Endothelial cell of umbilical vein (primary cell): ENCODE data around the gene NXPE1. TPM values are rescaled to one million over a fixed set of nuclear protein-coding genes. Genes with fewer than 3 reads are reported as not detected.

ENCODE experiments used
- BruUV-seq: library from RNA; stranded (reverse); fragments of 400-500 nt; replicated peaks from 2 replicates; lab custom pipeline; 2021; lab: Mats Ljungman, UMichigan
- CTCF ChIA-PET: fragments of 300-600, 350-600 bp; sonication (Branson Sonifier 250); formaldehyde crosslinking; loops from one replicate; lab custom pipeline; 2021; ENCODE audit warnings: antibody characterized with exemption, inconsistent platforms; lab: Charles Lee
- POLR2A ChIA-PET: fragments of 300-600, 350-600 bp; sonication (Branson Sonifier 250); formaldehyde crosslinking; loops from one replicate; lab custom pipeline; 2021; ENCODE audit warnings: antibody characterized with exemption, inconsistent platforms; lab: Charles Lee
- DNase-seq: peaks from one replicate; pipeline ENCODE4 v3.0.0-alpha.2; 2011; ENCODE audit warnings: low read depth, low spot score
- FAIRE-seq: peaks from 2 replicates; lab custom pipeline; 2011; peaks lifted over from hg19 to GRCh38; lab: Jason Lieb, UNC
- H2AFZ ChIP-seq: 2 replicates; pipeline ENCODE4 v1.6.0; 2012; ENCODE audit warnings: low read depth, low read length, control low read depth, inconsistent platforms
- H3K27ac ChIP-seq: 2 replicates; pipeline ENCODE4 v1.5.1; 2011; ENCODE audit warnings: low read depth, mild to moderate bottlenecking, control low read depth, low read length, moderate library complexity; ENCODE audit not compliant: insufficient read depth
- H3K27me3 ChIP-seq, 2 experiments: 2 replicates each; pipeline versions ENCODE4 v1.6.0 to v1.6.1; 2011; ENCODE audit warnings: low read length in 2 of 2, mixed read lengths in 1 of 2; ENCODE audit not compliant: control insufficient read depth in 2 of 2, insufficient read depth in 2 of 2
- H3K36me3 ChIP-seq, 2 experiments: 2 replicates in 1 of 2; 3 replicates in 1 of 2; pipeline ENCODE4 v1.5.1; 2011; ENCODE audit warnings: low read length in 2 of 2, mild to moderate bottlenecking in 1 of 2, moderate library complexity in 1 of 2; ENCODE audit not compliant: control insufficient read depth in 2 of 2, insufficient read depth in 2 of 2; ENCODE audit errors: extremely low read depth in 1 of 2
- H3K4me1 ChIP-seq: 3 replicates; pipeline ENCODE4 v1.5.1; 2011; ENCODE audit warnings: mild to moderate bottlenecking, low read length; ENCODE audit not compliant: control insufficient read depth, insufficient read depth; ENCODE audit errors: extremely low read depth
- H3K4me2 ChIP-seq: 2 replicates; pipeline ENCODE4 v1.6.1; 2011; ENCODE audit warnings: low read length, control low read depth, mixed read lengths; ENCODE audit not compliant: insufficient read depth
- H3K4me3 ChIP-seq, 3 experiments: fragments of 200-600 bp in 1 of 3; sonication (generic), shearing (Covaris generic) in 1 of 3; replicated peaks in 1 of 3; 2 replicates each; pipeline ENCODE4 v1.5.1; 2011 to 2016; ENCODE audit warnings: control low read depth in 3 of 3, low read length in 3 of 3, mild to moderate bottlenecking in 2 of 3, inconsistent platforms in 1 of 3, low read depth in 1 of 3, moderate library complexity in 1 of 3; ENCODE audit not compliant: insufficient read depth in 1 of 3
- H3K79me2 ChIP-seq: 2 replicates; pipeline ENCODE4 v1.6.0; 2012; ENCODE audit warnings: low read length, inconsistent platforms; ENCODE audit not compliant: control insufficient read depth, insufficient read depth
- H3K9ac ChIP-seq: replicated peaks from 2 replicates; pipeline ENCODE3; 2011; ENCODE audit warnings: low read length, control low read depth; ENCODE audit not compliant: insufficient read depth; ENCODE audit errors: extremely low read depth
- H3K9me1 ChIP-seq: replicated peaks from 3 replicates; pipeline ENCODE4 v1.6.0; 2011; ENCODE audit warnings: mild to moderate bottlenecking, low read length; ENCODE audit not compliant: control insufficient read depth, insufficient read depth; ENCODE audit errors: extremely low read depth
- H3K9me3 ChIP-seq: replicated peaks from 2 replicates; pipeline ENCODE4 v1.5.1; 2012; ENCODE audit warnings: low read length, inconsistent platforms; ENCODE audit not compliant: control insufficient read depth, insufficient read depth
- H4K20me1 ChIP-seq: replicated peaks from 2 replicates; pipeline ENCODE3; 2011; ENCODE audit warnings: mild to moderate bottlenecking, low read length; ENCODE audit not compliant: control insufficient read depth, insufficient read depth; ENCODE audit errors: extremely low read depth
- CTCF ChIP-seq, 2 donors: IDR thresholded peaks; 1 replicate in 1 of 2; 2 replicates in 1 of 2; pipeline ENCODE4 v1.5.1; 2011; ENCODE audit warnings: low read length in 2 of 2, mild to moderate bottlenecking in 2 of 2, moderate library complexity in 2 of 2, control low read depth in 1 of 2, inconsistent platforms in 1 of 2, low read depth in 1 of 2; ENCODE audit not compliant: insufficient read depth in 1 of 2; ENCODE audit errors: extremely low read depth in 1 of 2
- FOS ChIP-seq: IDR thresholded peaks from 2 replicates; pipeline ENCODE4 v1.6.1; 2011; ENCODE audit warnings: mild to moderate bottlenecking, low read length, moderate library complexity, borderline replicate concordance; ENCODE audit not compliant: insufficient read depth
- GATA2 ChIP-seq: IDR thresholded peaks from 2 replicates; pipeline ENCODE4 v1.7.0; 2011; ENCODE audit warnings: low read depth, mild to moderate bottlenecking, moderate library complexity, mixed read lengths, low read length; ENCODE audit not compliant: insufficient read length, insufficient read depth
- POLR2A ChIP-seq: IDR thresholded peaks from 2 replicates; pipeline ENCODE4 v1.6.1; 2012; ENCODE audit warnings: low read depth, mild to moderate bottlenecking, control low read depth, low read length
- dilution Hi-C: fragments of 300-500 bp; cut with MboI; formaldehyde crosslinking; loops from one replicate; pipeline ENCODE4 v1.15.0; 2019; ENCODE audit warnings: low sequenced_read_pairs; ENCODE audit not compliant: extremely low pct_ligation_motif_present
- intact Hi-C: fragments of 100-400 bp; cut with micrococcal nuclease; formaldehyde crosslinking; loops from one replicate; pipeline ENCODE4 v1.10.0; 2022
- polyA plus RNA-seq, 4 experiments: library from polyadenylated mRNA; depleted of rRNA in 3 of 4; stranded (reverse) in 3 of 4; unstranded in 1 of 4; fragments of >200 nt; gene quantifications; 2 replicates each; pipeline versions ENCODE4 v1.2.1 to v1.2.3, GENCODE V29; 2011 to 2012; ENCODE audit warnings: missing spikeins in 1 of 4
- total RNA-seq: library from RNA; stranded (reverse); gene quantifications from 2 replicates; pipeline ENCODE4 v1.2.3, GENCODE V29; 2021
- TF ChIP-seq, protein P1 (sequence below): IDR thresholded peaks from 2 replicates; pipeline ENCODE4 v1.6.1; 2011; ENCODE audit not compliant: insufficient read depth, insufficient read length

NXPE1 gene
- total and polyA plus RNA-seq, 2 donors (not counting 3 experiments of a cell fraction or from before 2014, with no cell fraction given), result not detected

DNA sequence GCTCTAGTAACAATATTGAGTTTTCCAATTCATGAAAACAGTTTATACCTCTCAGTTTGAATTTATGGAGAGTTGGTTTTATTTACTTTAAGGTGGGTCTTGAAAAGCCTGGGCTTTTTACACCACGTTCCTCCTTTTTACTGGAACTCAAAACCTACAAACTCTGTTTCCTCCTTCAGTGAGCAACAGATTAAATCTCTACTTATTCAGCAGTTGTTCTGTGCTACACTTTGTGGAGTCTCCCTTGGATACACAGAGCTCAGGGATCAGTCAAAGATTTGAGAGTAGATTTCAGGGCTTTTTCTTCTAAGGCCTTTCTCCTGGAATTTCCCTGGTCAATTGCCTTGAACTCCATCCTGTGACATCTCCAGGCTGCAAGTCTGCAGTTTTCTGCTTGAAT is 3.5 kb downstream of the NXPE1 start:
- TF ChIP-seq POLR2A (no peak), GATA2 (no peak), FOS (no peak)
- Histone ChIP-seq H3K4me1 (no peaks in the 10 kb centered on the region), H3K4me2 (no peak overlapping the region), H3K9me1 (no peaks in the 10 kb centered on the region), H4K20me1 (no peaks in the 10 kb centered on the region), H3K4me3 (no peak overlapping the region), H3K27me3 (no peaks in the 10 kb centered on the region), H3K27ac (no peak overlapping the region), H3K9ac (no peak overlapping the region), H3K9me3 (no peaks in the 10 kb centered on the region), H3K36me3 (no peaks in the 10 kb centered on the region), H2AFZ (no peak overlapping the region), H3K79me2 (no peaks in the 10 kb centered on the region)
- dilution Hi-C loops, result no loop called here
- DNase-seq (no peak), FAIRE-seq (no peak)
- POLR2A ChIA-PET, result no interaction called here
- intact Hi-C loops, result no loop called here
- no TSS peak for BruUV-seq
- CTCF ChIA-PET, result interaction anchor here (2.3 kb wide), 1 partner anchor 60 kb away, joined by 5 read pairs; no protein-coding TSS in a partner anchor

DNA sequence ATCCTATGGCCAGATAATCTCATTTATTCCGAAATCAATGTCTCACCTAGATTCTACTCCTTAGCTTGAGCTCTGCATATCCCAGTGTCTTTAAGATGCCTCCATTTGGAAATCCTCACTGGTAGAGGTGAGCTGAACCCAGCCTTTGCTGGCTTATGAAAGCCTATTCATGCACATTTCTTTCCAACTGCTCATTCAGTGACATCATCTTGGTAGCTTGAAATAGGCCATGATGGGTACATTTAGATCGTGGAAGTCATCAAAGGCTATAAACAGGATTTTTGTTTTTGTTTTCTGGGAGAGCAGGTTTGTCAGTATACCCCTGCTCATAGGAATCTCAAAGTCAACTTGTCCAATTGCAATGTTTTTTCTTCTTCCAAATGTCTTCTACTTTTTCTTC is 6.0 kb downstream of the NXPE1 start:
- Histone ChIP-seq H3K27ac (no peak overlapping the region), H3K4me2 (no peak overlapping the region), H3K79me2 (no peaks in the 10 kb centered on the region), H4K20me1 (no peaks in the 10 kb centered on the region), H3K4me3 (no peak overlapping the region), H3K4me1 (no peaks in the 10 kb centered on the region), H2AFZ (no peak overlapping the region), H3K9ac (no peak overlapping the region), H3K9me1 (no peaks in the 10 kb centered on the region), H3K36me3 (no peaks in the 10 kb centered on the region), H3K9me3 (no peaks in the 10 kb centered on the region), H3K27me3 (no peaks in the 10 kb centered on the region)
- DNase-seq, result no peak
- TF ChIP-seq CTCF (IDR thresholded peaks at IDR 0.05; ENCODE audit: extremely low read depth in 1 of 2, insufficient read depth in 1 of 2, low read depth in 1 of 2, low read length in 2 of 2), result no peak
- TF ChIP-seq GATA2, result no peak
- no peak for TF ChIP-seq FOS
- TF ChIP-seq, protein P1, sequence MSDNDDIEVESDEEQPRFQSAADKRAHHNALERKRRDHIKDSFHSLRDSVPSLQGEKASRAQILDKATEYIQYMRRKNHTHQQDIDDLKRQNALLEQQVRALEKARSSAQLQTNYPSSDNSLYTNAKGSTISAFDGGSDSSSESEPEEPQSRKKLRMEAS, result no peak
- TF ChIP-seq POLR2A, result no peak
- ChIA-PET CTCF (no interaction called here), POLR2A (no interaction called here)
- FAIRE-seq, result no peak
- no TSS peak for BruUV-seq
- dilution Hi-C loops (no loop called here), intact Hi-C loops (no loop called here)
